Adrenal gland (tissue), 12 donors: Measurements from ENCODE around the gene RGS9. TPM values are rescaled to one million over a fixed set of nuclear protein-coding genes. Genes with fewer than 3 reads are reported as not detected.

Experiments used
- DNase-seq, 7 donors: peaks; one replicate each; pipeline ENCODE4 v3.0.0-alpha.2; 2019 to 2020
- H3K27ac ChIP-seq, 5 donors: fragments of 200-600 bp; sonication (generic) in 4 of 5; 1 replicate in 3 of 5; 2 replicates in 2 of 5; pipeline versions ENCODE4 v1.5.1 to v1.8.0; 2016 to 2020; ENCODE audit warnings: mild to moderate bottlenecking in 1 of 5
- H3K27me3 ChIP-seq: fragments of 200-600 bp; 2 replicates; pipeline ENCODE4 v1.8.0; 2021
- H3K36me3 ChIP-seq, 2 donors: fragments of 200-600 bp; replicated peaks in 1 of 2; 1 replicate in 1 of 2; 2 replicates in 1 of 2; pipeline versions ENCODE4 v1.5.1 to v1.8.0; 2018 to 2022
- H3K4me1 ChIP-seq, 2 donors: fragments of 200-600 bp; replicated peaks in 1 of 2; 1 replicate in 1 of 2; 2 replicates in 1 of 2; pipeline versions ENCODE4 v1.5.1 to v1.8.0; 2018 to 2021
- H3K4me3 ChIP-seq, 4 donors: fragments of 200-600 bp; sonication (generic) in 3 of 4; one replicate each; pipeline ENCODE4 v1.5.1; 2016 to 2018
- H3K9me3 ChIP-seq, 3 donors: fragments of 200-600 bp; sonication (generic) in 1 of 3; replicated peaks in 1 of 3; 1 replicate in 2 of 3; 2 replicates in 1 of 3; pipeline versions ENCODE4 v1.5.1 to v1.8.0; 2016 to 2021
- CTCF ChIP-seq, 6 experiments: fragments of 450-650 bp in 4 of 6; fragments of 200-600 bp in 2 of 6; sonication (generic) in 1 of 6; IDR thresholded peaks; 1 replicate in 5 of 6; 2 replicates in 1 of 6; pipeline versions ENCODE4 v1.5.1 to v1.8.0; 2016 to 2021; ENCODE audit warnings: antibody characterized with exemption in 6 of 6, mild to moderate bottlenecking in 2 of 6, moderate library complexity in 1 of 6
- POLR2A ChIP-seq, 2 donors: fragments of 450-650 bp; IDR thresholded peaks; one replicate each; pipeline ENCODE4 v1.6.1; 2017; ENCODE audit warnings: antibody characterized with exemption in 2 of 2, mild to moderate bottlenecking in 2 of 2, moderate library complexity in 1 of 2
- WGBS, 4 donors: extraction: QIAGEN DNeasy Blood & Tissue Kit in 2 of 4; methylation state at CpG; one replicate each; pipeline versions ENCODE4 v1.1.5 to v1.1.7; 2013 to 2017; 5-methylcytosine and 5-hydroxymethylcytosine counted together
- intact Hi-C, 2 donors: fragments of 100-400 bp; cut with DNase I; formaldehyde crosslinking; loops; one replicate each; pipeline versions ENCODE4 v1.14.1 to v1.15.0; 2022 to 2023
- polyA plus RNA-seq, 3 donors: library from polyadenylated mRNA; stranded (reverse); fragments of 200-250 nt in 2 of 3; fragments of 350-450 nt in 1 of 3; fragmentation: Illumina TruSeq in 1 of 3; extraction: RNeasy Lipid Tissue Mini Kit (QIAGEN cat#74804) in 1 of 3; gene quantifications; one replicate each; pipeline ENCODE4 v1.2.3, GENCODE V29; 2013 to 2014
- total RNA-seq, 9 donors: library from RNA; depleted of rRNA in 4 of 9; stranded (reverse); fragments of >200 nt in 4 of 9; fragments of 120-200 nt in 1 of 9; fragmentation: NEBNext Ultra II Directional in 1 of 9; extraction: Animal tissue kit (Norgen Biotek cat#: 25700) in 1 of 9; gene quantifications; one replicate each; pipeline versions ENCODE4 v1.1.0 to v1.2.4, GENCODE V29; 2013 to 2023
- donor health status: healthy with polysubstance abuse.
- donor health status: Bipolar disorder and iron deficiency.
- donor health status: DM: yes; HTN: yes; CAD: no.
- donor health status: DM: no; HTN: no; CAD: no.
- donor health status: DM: no; HTN: no; CAD: no.
- donor health status: DM: yes; HTN: yes; CAD: no.

Gene RGS9
- total and polyA plus RNA-seq, 12 donors, result 4.3 to 32.3 (median 14.4) TPM

GRCh38 chr17:65231662-65232335, 94.6 kb downstream of the RGS9 start:
- no peaks in the 10 kb centered on the region for H3K9me3 ChIP-seq
- peak; percentile 23 to 77 (median 69) for TF ChIP-seq CTCF (IDR thresholded peaks at IDR 0.05)
- no peak for TF ChIP-seq POLR2A (IDR thresholded peaks at IDR 0.05)
- H3K27me3 ChIP-seq, result no peaks in the 10 kb centered on the region
- H3K4me3 ChIP-seq, result no peak overlapping the region
- H3K36me3 ChIP-seq, result no peaks in the 10 kb centered on the region
- peaks cover 0 to 18% of the 10 kb centered on the region in 2 donors for H3K4me1 ChIP-seq
- DNase-seq, result peak; percentile 59 to 75 (median 71)
- intact Hi-C loops, result loop anchor here in 1 of 2 donors (10.0 kb wide), 1 partner anchor 323 kb away; no protein-coding TSS in a partner anchor
- WGBS, 4 donors, result 11 to 49% (median 46%) methylated on average over 5 to 8 of the region's 8 CpGs
- H3K27ac ChIP-seq, result no peak overlapping the region

- Histone ChIP-seq H3K4me3 (no peak overlapping the region), H3K27me3 (no peaks in the 10 kb centered on the region), H3K4me1 (no peaks in the 10 kb centered on the region), H3K36me3 (no peaks in the 10 kb centered on the region), H3K9me3 (no peaks in the 10 kb centered on the region), H3K27ac (no peak overlapping the region)
- peak in 2 of 7 donors; percentile 33 to 58 for DNase-seq
- 45 to 56% (median 46%) methylated on average over 2 of the region's 2 CpGs for WGBS, 4 donors
- intact Hi-C loops, result loop anchor here in 1 of 2 donors (10.0 kb wide), 1 partner anchor 320 kb away; no protein-coding TSS in a partner anchor
- TF ChIP-seq POLR2A (IDR thresholded peaks at IDR 0.05) (no peak), CTCF (IDR thresholded peaks at IDR 0.05) (no peak)
These were observed 98.1 kb downstream of the RGS9 start for GRCh38 chr17:65235284-65235683.

- intact Hi-C loops, result loop anchor here in 1 of 2 donors (10.0 kb wide), 1 partner anchor 318 kb away; no protein-coding TSS in a partner anchor
- Histone ChIP-seq H3K36me3 (no peaks in the 10 kb centered on the region), H3K27ac (no peak overlapping the region), H3K4me3 (no peak overlapping the region), H3K27me3 (no peaks in the 10 kb centered on the region), H3K4me1 (no peaks in the 10 kb centered on the region), H3K9me3 (no peaks in the 10 kb centered on the region)
- TF ChIP-seq CTCF (IDR thresholded peaks at IDR 0.05), result no peak
- TF ChIP-seq POLR2A (IDR thresholded peaks at IDR 0.05), result no peak
- 55 to 88% (median 79%) methylated on average over 1 of the region's 1 CpG for WGBS, 4 donors
- DNase-seq, result no peak
These were observed 99.2 kb downstream of the RGS9 start for GRCh38 chr17:65236321-65236720.

GRCh38 chr17:65243838-65244625, 106.9 kb downstream of the RGS9 start:
- no peaks in the 10 kb centered on the region for H3K27me3 ChIP-seq
- intact Hi-C loops, result no loop called here
- no peak overlapping the region for H3K27ac ChIP-seq
- H3K4me3 ChIP-seq, result no peak overlapping the region
- H3K36me3 ChIP-seq, result no peaks in the 10 kb centered on the region
- H3K9me3 ChIP-seq, result no peaks in the 10 kb centered on the region
- H3K4me1 ChIP-seq, result no peaks in the 10 kb centered on the region
- peak; percentile 31 to 90 (median 71) for DNase-seq
- no peak for TF ChIP-seq POLR2A (IDR thresholded peaks at IDR 0.05)
- TF ChIP-seq CTCF (IDR thresholded peaks at IDR 0.05), result no peak
- WGBS, 4 donors, result 37 to 69% (median 45%) methylated on average over 5 to 9 of the region's 9 CpGs
